DMS 273 (cell line): ENCODE measurements around the gene CASP10.
A peak's percentile ranks its signal among the peaks of the same experiment; 100 is the strongest.

ENCODE experiments used
- DNase-seq: peaks from one replicate; lab custom pipeline; 2025; ENCODE audit not compliant: unreplicated experiment; lab: John Stamatoyannopoulos, UW

Gene CASP10

DNA sequence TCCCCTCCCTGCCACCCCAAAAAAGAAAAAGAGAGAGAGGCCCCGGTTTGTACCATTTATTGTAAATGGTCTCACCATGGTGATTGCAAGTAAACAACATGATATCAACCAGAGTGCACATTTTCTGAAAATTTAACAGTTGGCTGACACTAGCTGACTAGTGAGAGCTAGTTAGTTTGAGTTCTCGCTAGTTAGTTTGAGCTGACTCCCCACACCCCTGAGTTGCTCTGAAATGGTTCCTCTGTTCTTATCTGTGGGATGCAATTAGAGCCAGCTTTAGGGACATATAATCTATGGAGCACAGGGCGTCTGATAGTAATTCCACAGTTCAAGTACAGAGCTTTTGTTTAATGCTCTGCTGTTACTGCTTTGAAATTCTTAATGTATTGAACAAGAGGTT, 13.1 kb downstream of the CASP10 start:
- no peak for DNase-seq

GRCh38 chr2:201196803-201197202, 13.9 kb downstream of the CASP10 start:
- no peak for DNase-seq

GRCh38 chr2:201197781-201198180, 14.8 kb downstream of the CASP10 start:
- no peak for DNase-seq

- DNase-seq, result peak; percentile 63
Measured at GRCh38 chr2:201199847-201200246, 16.9 kb downstream of the CASP10 start.

DNA sequence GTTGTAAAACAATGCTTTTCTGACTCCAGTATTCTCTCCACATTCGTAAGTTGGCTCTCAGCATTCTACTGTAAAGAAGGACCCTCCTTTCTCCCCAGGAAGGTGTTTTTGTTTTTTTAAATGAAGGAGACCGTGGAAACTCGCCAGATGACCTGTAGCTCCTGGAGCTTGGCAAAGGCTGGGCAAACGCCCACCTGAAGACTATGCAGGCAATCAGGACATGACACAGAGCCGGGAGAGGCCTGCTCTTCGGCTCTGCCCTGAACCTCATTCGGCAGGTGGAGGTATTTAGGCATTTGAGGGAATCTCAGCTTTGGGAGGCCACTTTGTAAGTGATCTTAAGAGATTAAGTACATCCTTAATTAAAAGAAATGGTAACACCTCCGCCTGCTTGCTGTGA, 17.4 kb downstream of the CASP10 start:
- peak; percentile 25 for DNase-seq

- no peak for DNase-seq
Measured at GRCh38 chr2:201201371-201201770, 18.4 kb downstream of the CASP10 start.

GRCh38 chr2:201203916-201204654, 21.1 kb downstream of the CASP10 start:
- DNase-seq, result peak; percentile 17

DNA sequence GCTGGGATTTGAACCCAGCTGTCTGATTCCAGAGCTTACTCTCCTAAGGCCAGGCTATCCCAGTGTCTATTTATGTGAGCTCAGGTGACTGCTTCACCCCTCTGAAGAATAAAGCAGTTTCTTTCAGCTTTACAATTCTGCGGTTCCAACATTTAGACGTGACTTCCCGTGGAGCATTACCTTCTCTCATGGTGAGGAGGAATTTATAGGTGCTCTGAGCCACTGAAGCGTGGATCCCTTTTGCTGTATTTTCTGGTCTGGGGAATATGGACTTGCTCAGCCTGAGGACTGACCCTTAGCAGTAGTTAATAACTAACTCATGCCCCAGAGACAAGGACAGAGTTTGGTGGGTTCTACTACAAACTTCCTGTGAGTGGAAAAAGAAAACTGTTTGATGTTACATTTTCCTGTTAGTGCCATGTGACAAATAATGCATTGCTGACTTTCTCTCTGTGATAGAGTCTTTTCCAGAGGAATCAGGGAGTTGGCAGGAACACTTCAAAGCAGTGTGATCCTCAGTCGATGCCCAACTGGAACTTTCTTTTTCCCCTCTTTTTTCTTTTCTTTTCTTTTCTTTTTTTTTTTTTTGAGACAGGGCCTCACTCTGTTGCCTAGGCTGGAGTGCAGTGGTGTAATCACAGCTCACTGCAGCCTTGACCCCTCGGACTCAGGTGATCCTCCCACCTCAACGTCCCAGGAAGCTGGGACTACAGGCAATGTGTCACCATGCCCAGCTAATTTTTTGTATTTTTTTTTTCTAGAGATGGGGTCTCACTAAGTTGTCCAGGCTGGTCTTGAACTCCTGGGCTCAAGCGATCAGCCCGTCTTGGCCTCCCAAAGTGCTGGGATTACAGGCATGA, 21.9 kb downstream of the CASP10 start:
- no peak for DNase-seq

DNA sequence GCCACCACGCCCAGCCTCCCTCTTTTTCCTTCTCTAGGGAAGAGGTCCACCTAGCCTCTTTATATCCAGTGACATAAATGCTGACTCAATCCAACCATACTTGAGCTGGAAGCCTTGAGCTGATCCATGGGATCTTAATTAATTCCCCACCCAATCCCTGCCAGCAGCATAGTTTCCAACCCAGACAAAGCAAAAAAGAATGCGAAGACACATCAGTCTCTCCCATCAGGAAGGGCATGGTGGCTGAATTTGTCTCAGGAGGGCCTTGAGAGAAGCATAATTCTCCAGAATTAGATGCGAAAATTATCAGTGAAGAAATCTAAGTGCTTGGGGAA, 22.5 kb downstream of the CASP10 start:
- DNase-seq, result no peak

GRCh38 chr2:201208563-201209252, 25.8 kb downstream of the CASP10 start:
- DNase-seq, result no peak

GRCh38 chr2:201215963-201216362, 33.0 kb downstream of the CASP10 start:
- no peak for DNase-seq

DNA sequence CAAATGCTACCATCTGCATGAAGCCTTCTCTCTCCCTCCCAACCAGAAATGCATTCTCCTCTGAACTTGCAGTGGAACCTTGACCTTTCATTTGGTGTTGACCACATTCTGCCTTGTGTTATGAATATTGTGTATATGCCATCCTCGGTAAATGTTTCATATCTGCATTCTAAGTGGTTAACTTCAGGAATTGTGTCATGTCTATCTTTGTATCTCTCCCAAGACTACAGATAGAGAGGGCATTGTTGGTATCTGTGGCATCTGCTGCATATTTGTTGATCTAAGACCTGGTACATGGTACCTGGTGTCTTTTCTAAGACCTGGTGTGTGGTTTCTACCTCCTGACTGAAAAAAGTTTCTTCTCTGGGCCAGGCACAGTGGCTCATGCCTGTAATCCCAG, 34.0 kb downstream of the CASP10 start:
- DNase-seq, result no peak

DNA sequence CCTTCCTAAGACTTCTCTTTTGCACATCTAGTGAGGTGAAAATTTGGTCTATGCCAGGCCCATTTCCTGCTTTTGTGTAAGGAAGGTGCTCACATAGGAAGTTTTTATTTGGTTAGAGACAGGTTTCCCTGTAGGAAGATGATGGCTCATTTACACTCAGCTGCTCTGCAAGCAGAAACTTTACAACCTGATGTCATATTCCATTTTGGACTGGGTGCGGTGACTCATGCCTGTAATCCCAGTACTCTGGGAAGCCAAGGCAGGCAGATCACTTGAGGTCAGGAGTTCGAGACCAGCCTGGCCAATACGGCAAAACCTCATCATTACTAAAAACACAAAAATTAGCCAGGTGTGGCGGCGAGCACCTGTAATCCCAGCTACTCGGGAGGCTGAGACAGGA, 35.8 kb downstream of the CASP10 start:
- no peak for DNase-seq

GRCh38 chr2:201219328-201220096, 36.6 kb downstream of the CASP10 start:
- DNase-seq, result no peak

DNA sequence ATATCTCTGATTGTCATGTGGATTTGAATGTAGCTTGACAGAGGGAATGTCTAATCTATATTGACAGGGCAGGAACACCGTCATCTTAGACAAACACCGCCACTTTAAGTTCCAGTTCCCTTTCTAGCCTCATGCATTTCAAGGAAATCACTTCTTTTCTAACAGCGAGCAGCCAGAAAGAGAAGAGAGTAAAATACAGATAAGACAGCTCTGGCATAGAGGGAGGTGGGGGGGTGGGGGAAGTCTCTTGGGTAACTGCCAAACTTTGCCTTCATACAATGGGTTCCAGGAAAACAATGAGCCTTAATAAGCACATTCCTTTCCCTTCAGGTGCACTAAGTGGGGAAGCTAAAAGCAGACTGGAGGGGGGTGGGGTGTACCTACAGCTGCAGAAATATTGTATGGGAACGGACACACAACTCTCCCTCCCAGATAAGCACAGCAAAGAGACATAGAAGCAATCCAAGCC, 37.2 kb downstream of the CASP10 start:
- DNase-seq, result no peak

GRCh38 chr2:201223089-201224073, 40.4 kb downstream of the CASP10 start:
- DNase-seq, result no peak

DNA sequence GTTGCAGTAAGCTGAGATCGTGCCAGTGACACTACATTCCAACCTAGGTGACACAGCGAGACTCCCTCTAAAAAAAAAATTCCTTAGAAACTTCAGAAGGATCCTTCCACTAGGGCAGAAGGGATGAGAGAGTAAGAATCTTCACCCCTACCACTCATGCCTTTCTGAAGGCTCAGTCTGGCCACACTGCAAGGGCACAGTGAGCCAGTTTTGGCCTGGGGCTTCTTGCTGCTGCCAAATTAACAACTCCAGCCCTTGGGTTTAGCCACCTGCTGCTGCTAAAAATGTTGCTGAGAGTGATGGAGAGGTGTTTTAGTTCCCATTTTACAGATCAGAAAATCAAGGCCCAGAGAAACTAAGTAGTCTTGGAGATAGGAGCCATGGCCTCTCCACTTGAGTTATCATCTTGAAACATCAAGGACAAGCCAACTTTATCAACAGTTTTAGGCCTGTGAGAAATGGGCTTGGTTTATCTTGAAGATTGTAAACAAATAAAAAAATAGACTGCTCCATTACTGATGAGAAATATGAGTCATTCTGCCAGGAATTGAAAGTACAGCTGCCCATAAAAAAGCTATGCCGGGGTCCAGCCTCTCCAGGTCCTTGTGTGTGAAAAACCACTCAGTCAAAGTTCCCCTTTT, 45.5 kb downstream of the CASP10 start:
- DNase-seq, result no peak

GRCh38 chr2:201228912-201229290, 46.0 kb downstream of the CASP10 start:
- DNase-seq, result no peak

- DNase-seq, result peak; percentile 97
Measured at GRCh38 chr2:201231781-201232466, 49.0 kb downstream of the CASP10 start.
